ENCODE results near the gene RBP7.

RBP7 gene

DNA sequence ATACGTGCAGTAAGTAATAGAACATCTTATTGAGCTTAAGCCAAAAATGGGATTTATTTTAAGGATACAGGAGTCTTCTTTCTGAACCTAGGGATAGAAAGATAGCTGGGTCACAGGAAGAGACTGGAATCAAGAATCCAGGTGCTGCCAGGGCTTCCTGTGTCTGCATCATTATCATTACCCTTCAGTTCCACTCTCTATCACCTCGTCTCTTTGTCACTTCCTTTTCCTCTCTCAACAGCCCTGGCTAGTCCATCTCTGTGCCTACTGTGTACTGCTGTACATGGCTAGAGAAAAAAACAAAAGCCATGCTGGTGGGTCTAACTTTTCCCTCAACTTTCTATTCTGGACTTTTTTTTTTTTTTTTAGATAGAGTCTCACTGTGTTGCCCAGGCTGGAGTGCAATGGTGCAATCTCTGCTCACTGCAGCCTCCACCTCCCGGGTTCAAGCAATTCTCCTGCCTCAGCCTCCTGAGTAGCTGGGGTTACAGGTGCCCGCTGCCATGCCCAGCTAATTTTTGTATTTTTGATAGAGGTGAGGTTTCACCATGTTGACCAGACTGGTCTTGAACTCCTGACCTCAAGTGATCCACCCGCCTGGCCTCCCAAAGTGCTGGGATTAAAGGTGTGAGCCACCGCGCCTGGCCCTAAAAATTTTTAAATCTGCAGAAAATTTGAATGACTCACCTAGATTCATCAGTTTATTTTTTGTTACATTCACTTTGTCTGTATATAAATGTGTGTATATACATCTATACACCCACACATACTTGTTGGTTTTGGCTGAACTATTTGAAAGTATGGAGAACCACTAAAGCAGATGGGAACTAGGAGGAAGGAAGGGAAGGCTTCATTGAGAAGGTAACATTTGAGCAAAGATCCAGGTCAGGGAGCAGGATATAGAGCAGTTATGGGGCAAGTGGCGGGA is 67.7 kb downstream of the RBP7 start:
- in situ Hi-C loops (cut with MboI; ENCODE audit: low sequenced_read_pairs), result no loop called here

GRCh38 chr1:10065344-10065685 is 68.3 kb downstream of the RBP7 start:
- in situ Hi-C loops (cut with MboI; ENCODE audit: low sequenced_read_pairs), result no loop called here

Measured in HL-60/S4 (cell line).